Activated T-helper 2 cell treated with anti-CD3 and anti-CD28 coated beads, Interferon-gamma antibody, Interleukin-2, Interleukin-4, amounts not matched to agents 10 μg/mL and 5 μg/mL and 100 μg/mL, durations not matched to agents 14 hours and 24 hours and 36 hours (primary cell): Measurements from ENCODE around the gene PICALM. TPM values are rescaled to one million over a fixed set of nuclear protein-coding genes. Genes with fewer than 3 reads are reported as not detected.

Experiments
- DNase-seq: peaks from one replicate; pipeline ENCODE4 v3.0.0; 2021; ENCODE audit warnings: low spot score
- H3K27ac Mint-ChIP-seq: one replicate; pipeline ENCODE4 v1.8.0; 2021; ENCODE audit warnings: mixed read lengths
- H3K27me3 Mint-ChIP-seq: one replicate; pipeline ENCODE4 v1.8.0; 2021; ENCODE audit warnings: low read depth, mixed read lengths
- H3K36me3 Mint-ChIP-seq: one replicate; pipeline ENCODE4 v1.8.0; 2021; ENCODE audit warnings: low read depth, mixed read lengths
- H3K4me1 Mint-ChIP-seq: one replicate; pipeline ENCODE4 v1.8.0; 2021; ENCODE audit warnings: low read depth, mixed read lengths
- H3K4me3 Mint-ChIP-seq: one replicate; pipeline ENCODE4 v1.8.0; 2021; ENCODE audit warnings: low read depth, mild to moderate bottlenecking, moderate library complexity, mixed read lengths
- H3K9me3 Mint-ChIP-seq: one replicate; pipeline ENCODE4 v1.8.0; 2021; ENCODE audit warnings: mixed read lengths
- intact Hi-C: fragments of 100-400 bp; cut with micrococcal nuclease; formaldehyde crosslinking; loops from one replicate; pipeline ENCODE4 v1.15.1; 2023
- total RNA-seq: library from RNA; stranded (reverse); gene quantifications from 2 replicates; pipeline ENCODE4 v1.2.3, GENCODE V29; 2022

PICALM gene
- total RNA-seq, 1 donor from 2014 or later: 213 TPM

DNA sequence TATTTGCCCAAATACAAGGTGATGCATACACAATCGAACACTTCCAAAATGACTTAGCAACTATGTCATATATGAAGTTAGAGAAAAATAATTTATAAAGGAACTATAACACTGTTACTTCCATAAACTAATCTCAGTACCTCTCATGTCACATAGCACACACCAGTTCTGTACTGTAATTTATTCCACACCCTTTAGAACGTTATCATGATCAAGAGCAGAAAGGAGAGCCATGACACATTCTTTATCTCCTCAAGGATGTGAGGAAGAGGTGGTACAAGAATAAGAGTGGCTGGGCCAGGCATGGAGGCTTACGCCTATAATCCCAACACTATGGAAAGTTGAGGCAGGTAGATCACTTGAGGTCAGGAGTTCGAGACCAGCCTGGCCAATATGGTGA lies 31.1 kb downstream of the PICALM start:
- Mint-ChIP-seq H3K4me3 (no peak overlapping the region), H3K27me3 (no peaks in the 10 kb centered on the region), H3K9me3 (no peaks in the 10 kb centered on the region), H3K27ac (no peak overlapping the region), H3K4me1 (peaks cover 40% of the 10 kb centered on the region), H3K36me3 (peaks cover 37% of the 10 kb centered on the region)
- no peak for DNase-seq
- intact Hi-C loops: no loop called here

DNA sequence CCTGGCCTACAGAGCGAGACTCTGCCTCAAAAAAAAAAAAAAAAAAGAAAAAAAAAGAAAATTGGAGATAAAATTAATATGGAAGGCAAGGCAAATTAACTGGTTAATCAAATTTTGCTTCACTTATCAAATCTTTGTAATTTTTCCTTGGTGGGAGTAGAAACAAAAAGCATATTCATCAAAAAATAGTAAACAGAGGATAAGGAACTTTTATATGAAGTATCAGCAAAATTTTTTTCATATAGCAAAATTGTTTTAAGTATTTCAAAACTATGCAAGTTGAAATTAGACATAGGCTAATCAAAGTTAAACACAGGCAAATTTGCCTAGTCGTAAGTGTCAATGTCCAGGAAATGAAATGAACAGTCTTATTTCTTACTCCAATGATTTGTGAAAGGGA lies 33.0 kb downstream of the PICALM start:
- Mint-ChIP-seq H3K4me3 (no peak overlapping the region), H3K4me1 (peaks cover 35% of the 10 kb centered on the region), H3K9me3 (no peaks in the 10 kb centered on the region), H3K27ac (no peak overlapping the region), H3K27me3 (no peaks in the 10 kb centered on the region), H3K36me3 (peaks cover 42% of the 10 kb centered on the region)
- intact Hi-C loops: no loop called here
- no peak for DNase-seq

DNA sequence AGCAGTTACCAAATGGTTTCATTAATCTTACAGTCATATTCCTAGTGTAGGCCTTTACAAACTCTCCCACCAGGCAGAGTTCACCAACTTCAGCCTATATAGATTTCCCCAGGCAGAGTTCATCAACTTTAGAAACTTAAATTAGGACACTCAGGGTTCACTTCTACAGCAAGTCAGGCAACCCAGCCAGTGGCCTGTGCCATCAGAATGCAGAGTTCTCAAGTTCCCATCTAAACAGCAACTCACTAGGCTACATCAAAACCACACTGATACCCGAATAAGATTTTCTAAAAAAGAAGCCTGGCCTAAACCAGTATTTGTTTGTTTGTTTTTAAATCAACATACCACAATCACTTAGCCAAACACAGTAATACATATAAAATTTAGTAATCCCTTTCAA lies 33.7 kb downstream of the PICALM start:
- H3K4me3 Mint-ChIP-seq: no peak overlapping the region
- intact Hi-C loops: no loop called here
- no peak overlapping the region for H3K27ac Mint-ChIP-seq
- H3K36me3 Mint-ChIP-seq: peaks cover 45% of the 10 kb centered on the region
- H3K27me3 Mint-ChIP-seq: no peaks in the 10 kb centered on the region
- peaks cover 34% of the 10 kb centered on the region for H3K4me1 Mint-ChIP-seq
- H3K9me3 Mint-ChIP-seq: no peaks in the 10 kb centered on the region
- DNase-seq: no peak

- H3K9me3 Mint-ChIP-seq: no peaks in the 10 kb centered on the region
- DNase-seq: no peak
- H3K4me3 Mint-ChIP-seq: no peak overlapping the region
- peaks cover 50% of the 10 kb centered on the region for H3K36me3 Mint-ChIP-seq
- H3K27ac Mint-ChIP-seq: no peak overlapping the region
- H3K4me1 Mint-ChIP-seq: peaks cover 32% of the 10 kb centered on the region
- intact Hi-C loops: no loop called here
- no peaks in the 10 kb centered on the region for H3K27me3 Mint-ChIP-seq
Measured at GRCh38 chr11:86034710-86035109, 34.2 kb downstream of the PICALM start.

GRCh38 chr11:86021377-86021776 lies 47.5 kb downstream of the PICALM start:
- Mint-ChIP-seq H3K4me1 (peaks cover 31% of the 10 kb centered on the region), H3K9me3 (no peaks in the 10 kb centered on the region), H3K4me3 (no peak overlapping the region), H3K36me3 (peaks cover 79% of the 10 kb centered on the region), H3K27me3 (no peaks in the 10 kb centered on the region), H3K27ac (peak overlapping the region; percentile 63)
- intact Hi-C loops: no loop called here
- no peak for DNase-seq

- Mint-ChIP-seq H3K36me3 (peaks cover 87% of the 10 kb centered on the region), H3K4me3 (no peak overlapping the region), H3K9me3 (no peaks in the 10 kb centered on the region), H3K27me3 (no peaks in the 10 kb centered on the region), H3K27ac (no peak overlapping the region), H3K4me1 (peaks cover 33% of the 10 kb centered on the region)
- DNase-seq: no peak
- intact Hi-C loops: no loop called here
Measured at GRCh38 chr11:86018249-86018648, 50.6 kb downstream of the PICALM start.

DNA sequence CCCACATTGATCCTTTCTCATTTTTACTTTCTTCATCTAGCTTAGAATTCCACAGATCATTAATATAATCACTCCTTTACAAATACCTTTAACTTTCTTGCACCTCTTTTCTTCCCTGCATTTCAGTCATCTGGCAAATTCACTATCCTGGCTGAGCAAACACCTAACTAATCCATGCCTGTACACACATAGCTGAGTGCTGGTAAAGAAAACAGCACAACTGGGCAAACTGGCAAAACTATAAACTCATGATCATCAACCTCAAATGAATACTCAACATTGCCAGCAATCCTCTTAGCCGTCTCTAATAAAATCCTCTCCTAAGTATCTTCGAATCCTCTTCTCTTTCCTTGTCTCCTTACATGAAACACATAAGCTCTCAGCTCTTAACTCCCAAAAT lies 52.4 kb downstream of the PICALM start:
- no peak for DNase-seq
- no peak overlapping the region for H3K4me3 Mint-ChIP-seq
- H3K27ac Mint-ChIP-seq: no peak overlapping the region
- no peaks in the 10 kb centered on the region for H3K9me3 Mint-ChIP-seq
- H3K27me3 Mint-ChIP-seq: no peaks in the 10 kb centered on the region
- H3K36me3 Mint-ChIP-seq: peaks cover 78% of the 10 kb centered on the region
- peaks cover 22% of the 10 kb centered on the region for H3K4me1 Mint-ChIP-seq
- intact Hi-C loops: no loop called here

DNA sequence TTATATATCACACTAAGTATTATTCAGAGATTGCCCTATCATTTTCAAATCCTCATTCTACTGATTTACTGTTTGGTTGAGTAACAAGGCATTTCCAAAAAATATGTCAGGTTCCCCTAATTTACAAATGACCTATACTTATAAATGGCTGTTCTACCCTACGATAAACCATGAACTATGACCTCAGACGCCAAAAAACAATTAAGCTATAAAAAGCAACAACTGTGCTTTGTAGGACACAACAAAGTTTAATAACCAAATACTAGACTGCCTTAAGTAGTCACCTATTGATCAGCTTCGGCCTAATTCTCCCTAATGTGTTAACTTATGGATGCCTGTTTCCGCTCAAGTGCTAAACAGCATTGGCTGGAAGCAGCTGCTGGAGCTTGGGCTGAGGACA lies 53.2 kb downstream of the PICALM start:
- Mint-ChIP-seq H3K4me3 (no peak overlapping the region), H3K36me3 (peaks cover 73% of the 10 kb centered on the region), H3K9me3 (no peaks in the 10 kb centered on the region), H3K4me1 (peaks cover 18% of the 10 kb centered on the region), H3K27me3 (no peaks in the 10 kb centered on the region), H3K27ac (peak overlapping the region; percentile 3)
- DNase-seq: no peak
- intact Hi-C loops: no loop called here

GRCh38 chr11:86014221-86014620 lies 54.7 kb downstream of the PICALM start:
- peaks cover 17% of the 10 kb centered on the region for H3K4me1 Mint-ChIP-seq
- H3K27me3 Mint-ChIP-seq: no peaks in the 10 kb centered on the region
- DNase-seq: no peak
- no peak overlapping the region for H3K4me3 Mint-ChIP-seq
- no peak overlapping the region for H3K27ac Mint-ChIP-seq
- H3K36me3 Mint-ChIP-seq: peaks cover 73% of the 10 kb centered on the region
- H3K9me3 Mint-ChIP-seq: no peaks in the 10 kb centered on the region
- intact Hi-C loops: no loop called here

GRCh38 chr11:86013713-86014112 lies 55.2 kb downstream of the PICALM start:
- no peaks in the 10 kb centered on the region for H3K9me3 Mint-ChIP-seq
- no peak for DNase-seq
- H3K27me3 Mint-ChIP-seq: no peaks in the 10 kb centered on the region
- no peak overlapping the region for H3K27ac Mint-ChIP-seq
- no peak overlapping the region for H3K4me3 Mint-ChIP-seq
- intact Hi-C loops: no loop called here
- peaks cover 72% of the 10 kb centered on the region for H3K36me3 Mint-ChIP-seq
- H3K4me1 Mint-ChIP-seq: peaks cover 19% of the 10 kb centered on the region

DNA sequence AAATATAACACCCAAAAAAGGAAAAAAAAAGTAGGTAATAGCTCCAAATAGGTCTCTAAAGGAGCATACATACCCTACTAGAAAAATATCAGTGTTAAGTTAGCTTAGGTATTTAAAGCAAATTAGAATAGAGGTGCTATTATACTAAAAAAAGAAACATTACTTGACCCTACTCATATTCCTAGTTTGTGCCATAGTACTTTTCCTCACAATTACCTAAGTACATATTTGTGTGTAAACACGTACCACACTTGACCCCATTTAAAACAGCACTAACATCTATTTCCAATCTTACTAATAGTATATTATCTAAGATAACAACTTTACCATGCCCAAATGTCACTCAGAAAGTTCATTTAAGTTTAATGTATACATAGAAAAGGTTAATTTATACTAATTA lies 57.7 kb downstream of the PICALM start:
- Mint-ChIP-seq H3K27ac (no peak overlapping the region), H3K4me1 (peaks cover 24% of the 10 kb centered on the region), H3K27me3 (no peaks in the 10 kb centered on the region), H3K4me3 (no peak overlapping the region), H3K9me3 (no peaks in the 10 kb centered on the region), H3K36me3 (peaks cover 76% of the 10 kb centered on the region)
- intact Hi-C loops: no loop called here
- DNase-seq: no peak

DNA sequence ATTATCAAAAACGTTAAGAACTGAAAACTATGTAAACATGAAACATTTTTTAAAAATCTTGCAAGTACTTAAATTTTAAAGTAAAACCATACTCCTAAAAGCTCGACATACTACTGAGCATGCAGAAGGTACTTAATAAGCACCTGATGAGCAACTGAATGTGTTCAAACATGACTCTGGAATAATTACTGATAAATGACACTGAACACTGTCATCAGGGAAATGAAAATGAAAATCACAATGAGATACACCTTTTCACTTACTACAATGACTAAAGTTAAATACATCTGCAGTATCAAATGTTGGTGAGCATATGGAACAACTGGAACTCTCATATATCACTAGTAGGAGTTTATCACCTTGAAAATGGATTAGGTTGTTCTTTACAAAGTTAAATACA lies 65.2 kb downstream of the PICALM start:
- Mint-ChIP-seq H3K27ac (no peak overlapping the region), H3K9me3 (no peaks in the 10 kb centered on the region), H3K4me1 (peaks cover 15% of the 10 kb centered on the region), H3K36me3 (peaks cover 84% of the 10 kb centered on the region), H3K27me3 (no peaks in the 10 kb centered on the region), H3K4me3 (no peak overlapping the region)
- no peak for DNase-seq
- intact Hi-C loops: loop anchor here (5.0 kb wide), 1 partner anchor 36 kb away; no protein-coding TSS in a partner anchor

GRCh38 chr11:86002431-86002830 lies 66.5 kb downstream of the PICALM start:
- Mint-ChIP-seq H3K4me3 (no peak overlapping the region), H3K9me3 (no peaks in the 10 kb centered on the region), H3K4me1 (peaks cover 5% of the 10 kb centered on the region), H3K27ac (no peak overlapping the region), H3K27me3 (no peaks in the 10 kb centered on the region), H3K36me3 (peaks cover 78% of the 10 kb centered on the region)
- no peak for DNase-seq
- intact Hi-C loops: loop anchor here (5.0 kb wide), 1 partner anchor 35 kb away; no protein-coding TSS in a partner anchor

DNA sequence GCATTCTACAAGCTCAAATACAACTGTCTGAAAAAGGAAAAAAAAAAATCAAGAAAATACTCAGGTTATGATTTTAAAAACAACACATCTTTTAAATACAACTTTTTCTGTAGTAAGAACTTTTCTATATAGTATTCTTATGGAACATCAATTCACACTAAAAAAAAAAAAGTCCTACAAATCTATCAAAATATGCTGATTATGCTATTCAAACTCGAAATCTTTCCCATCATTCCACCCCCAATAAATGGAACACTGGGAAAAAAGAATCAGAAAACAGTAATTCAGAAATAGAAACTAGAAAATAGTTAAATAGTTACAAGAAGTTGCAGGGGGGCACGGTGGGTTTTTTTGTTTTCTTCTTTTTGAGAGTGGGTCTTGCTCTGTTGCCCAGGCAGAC lies 77.4 kb downstream of the PICALM start:
- H3K27me3 Mint-ChIP-seq: no peaks in the 10 kb centered on the region
- peaks cover 14% of the 10 kb centered on the region for H3K4me1 Mint-ChIP-seq
- no peak for DNase-seq
- H3K9me3 Mint-ChIP-seq: no peaks in the 10 kb centered on the region
- peaks cover 77% of the 10 kb centered on the region for H3K36me3 Mint-ChIP-seq
- intact Hi-C loops: no loop called here
- no peak overlapping the region for H3K27ac Mint-ChIP-seq
- no peak overlapping the region for H3K4me3 Mint-ChIP-seq
